A673 (cell line): ENCODE data around the gene TMEM92. TPM values are rescaled to one million over a fixed set of nuclear protein-coding genes. Genes with fewer than 3 reads are reported as not detected.
A peak's percentile ranks its signal among the peaks of the same experiment; 100 is the strongest.

Source experiments
- BruUV-seq: library from RNA; stranded (reverse); fragments of 400-500 nt; replicated peaks from 2 replicates; lab custom pipeline; 2021; lab: Mats Ljungman, UMichigan
- CTCF ChIA-PET: fragments of 300-600 bp; sonication (Branson Sonifier 250); formaldehyde crosslinking; loops from one replicate; lab custom pipeline; 2022; ENCODE audit warnings: antibody characterized with exemption; lab: Charles Lee
- POLR2A ChIA-PET: fragments of 300-600 bp; sonication (Branson Sonifier 250); formaldehyde crosslinking; loops from one replicate; lab custom pipeline; 2022; ENCODE audit warnings: antibody characterized with exemption; ENCODE audit not compliant: low non-redundant PET; lab: Charles Lee
- DNase-seq: peaks from one replicate; pipeline ENCODE4 v3.0.0-alpha.2; 2015; ENCODE audit warnings: low spot score
- H3K27ac ChIP-seq: fragments of 200-600 bp; sonication (generic); 2 replicates; pipeline ENCODE4 v1.5.1; 2016; ENCODE audit warnings: mixed run types, low read depth, mild to moderate bottlenecking, mixed read lengths, antibody characterized with exemption, low read length; ENCODE audit not compliant: poor library complexity, severe bottlenecking
- H3K27me3 ChIP-seq: fragments of 200-600 bp; sonication (generic); replicated peaks from 2 replicates; pipeline ENCODE4 v1.6.1; 2017; ENCODE audit warnings: mixed run types, low read depth, mild to moderate bottlenecking, mixed read lengths, antibody characterized with exemption, low read length; ENCODE audit not compliant: insufficient read depth, poor library complexity
- H3K36me3 ChIP-seq: fragments of 200-600 bp; sonication (generic); 2 replicates; pipeline ENCODE4 v1.6.1; 2016; ENCODE audit warnings: mixed run types, mild to moderate bottlenecking, mixed read lengths, antibody characterized with exemption, low read length; ENCODE audit not compliant: insufficient read depth, poor library complexity, severe bottlenecking
- H3K4me1 ChIP-seq: fragments of 200-600 bp; sonication (generic); 2 replicates; pipeline ENCODE4 v1.6.1; 2017; ENCODE audit warnings: mixed run types, mild to moderate bottlenecking, mixed read lengths, antibody characterized with exemption, low read length; ENCODE audit not compliant: insufficient read depth, poor library complexity, severe bottlenecking
- H3K4me3 ChIP-seq: fragments of 200-600 bp; sonication (generic); 2 replicates; pipeline ENCODE4 v1.5.1; 2016; ENCODE audit warnings: low read depth, mixed run types, mild to moderate bottlenecking, mixed read lengths, low read length; ENCODE audit not compliant: poor library complexity, severe bottlenecking
- H3K9me3 ChIP-seq: fragments of 200-600 bp; sonication (generic); 2 replicates; pipeline ENCODE4 v1.6.1; 2016; ENCODE audit warnings: mixed run types, low read depth, mild to moderate bottlenecking, mixed read lengths, antibody characterized with exemption, low read length; ENCODE audit not compliant: poor library complexity, severe bottlenecking
- CTCF ChIP-seq: fragments of 300-800, 200-600 bp; sonication (generic); conservative IDR thresholded peaks from 2 replicates; pipeline ENCODE4 v1.5.1; 2017; ENCODE audit warnings: low read depth, mild to moderate bottlenecking, antibody characterized with exemption, low read length, moderate library complexity, mixed read lengths
- EZH2 ChIP-seq: fragments of 200-600 bp; sonication (generic); IDR thresholded peaks from 2 replicates; pipeline ENCODE4 v1.6.1; 2017; ENCODE audit warnings: borderline replicate concordance, low read depth, mild to moderate bottlenecking, mixed read lengths, antibody characterized with exemption, low read length; ENCODE audit not compliant: poor library complexity, severe bottlenecking
- intact Hi-C: fragments of 100-400 bp; cut with micrococcal nuclease; formaldehyde crosslinking; loops from one replicate; pipeline ENCODE4 v1.10.0; 2022; ENCODE audit not compliant: unreplicated experiment
- total RNA-seq: library from RNA; stranded (reverse); gene quantifications from 2 replicates; pipeline ENCODE4 v1.2.3, GENCODE V29; 2021

Gene TMEM92
- total RNA-seq, 1 experiment from 2014 or later: 0.19 TPM

- DNase-seq: peak; percentile 64
- Histone ChIP-seq H3K4me1 (peaks cover 22% of the 10 kb centered on the region), H3K9me3 (no peaks in the 10 kb centered on the region), H3K36me3 (no peaks in the 10 kb centered on the region), H3K27ac (no peak overlapping the region), H3K4me3 (no peak overlapping the region), H3K27me3 (peaks cover 28% of the 10 kb centered on the region)
- ChIA-PET POLR2A (no interaction called here), CTCF (no interaction called here)
- TF ChIP-seq EZH2 (no peak), CTCF (no peak)
- no TSS peak for BruUV-seq
- intact Hi-C loops: no loop called here
These were observed 48.0 kb downstream of the TMEM92 start for GRCh38 chr17:50322271-50322670.

- intact Hi-C loops: no loop called here
- ChIA-PET CTCF (interaction anchor here (1.1 kb wide), 1 partner anchor 123 kb away, joined by 3 read pairs; no protein-coding TSS in a partner anchor), POLR2A (no interaction called here)
- H3K27ac ChIP-seq: no peak overlapping the region
- H3K4me3 ChIP-seq: no peak overlapping the region
- BruUV-seq: no TSS peak
- TF ChIP-seq EZH2 (no peak), CTCF (no peak)
- peak; percentile 72 for DNase-seq
- peaks cover 24% of the 10 kb centered on the region for H3K4me1 ChIP-seq
- no peaks in the 10 kb centered on the region for H3K36me3 ChIP-seq
- H3K9me3 ChIP-seq: no peaks in the 10 kb centered on the region
- peaks cover 20% of the 10 kb centered on the region for H3K27me3 ChIP-seq
These were observed 48.8 kb downstream of the TMEM92 start for GRCh38 chr17:50323060-50323459.

- no peak for TF ChIP-seq EZH2
- no peak for TF ChIP-seq CTCF
- no peaks in the 10 kb centered on the region for H3K9me3 ChIP-seq
- no peaks in the 10 kb centered on the region for H3K27me3 ChIP-seq
- intact Hi-C loops: no loop called here
- ChIA-PET CTCF (no interaction called here), POLR2A (interaction anchor here (0.6 kb wide), 1 partner anchor 297 kb away, joined by 4 read pairs; no protein-coding TSS in a partner anchor)
- no peak for DNase-seq
- no peak overlapping the region for H3K4me3 ChIP-seq
- no TSS peak for BruUV-seq
- no peak overlapping the region for H3K27ac ChIP-seq
- peaks cover 14% of the 10 kb centered on the region for H3K4me1 ChIP-seq
- H3K36me3 ChIP-seq: no peaks in the 10 kb centered on the region
These were observed 51.6 kb downstream of the TMEM92 start for GRCh38 chr17:50325906-50326305.
